ENCODE measurements around the gene ATP6V0C.

The ATP6V0C gene

DNA sequence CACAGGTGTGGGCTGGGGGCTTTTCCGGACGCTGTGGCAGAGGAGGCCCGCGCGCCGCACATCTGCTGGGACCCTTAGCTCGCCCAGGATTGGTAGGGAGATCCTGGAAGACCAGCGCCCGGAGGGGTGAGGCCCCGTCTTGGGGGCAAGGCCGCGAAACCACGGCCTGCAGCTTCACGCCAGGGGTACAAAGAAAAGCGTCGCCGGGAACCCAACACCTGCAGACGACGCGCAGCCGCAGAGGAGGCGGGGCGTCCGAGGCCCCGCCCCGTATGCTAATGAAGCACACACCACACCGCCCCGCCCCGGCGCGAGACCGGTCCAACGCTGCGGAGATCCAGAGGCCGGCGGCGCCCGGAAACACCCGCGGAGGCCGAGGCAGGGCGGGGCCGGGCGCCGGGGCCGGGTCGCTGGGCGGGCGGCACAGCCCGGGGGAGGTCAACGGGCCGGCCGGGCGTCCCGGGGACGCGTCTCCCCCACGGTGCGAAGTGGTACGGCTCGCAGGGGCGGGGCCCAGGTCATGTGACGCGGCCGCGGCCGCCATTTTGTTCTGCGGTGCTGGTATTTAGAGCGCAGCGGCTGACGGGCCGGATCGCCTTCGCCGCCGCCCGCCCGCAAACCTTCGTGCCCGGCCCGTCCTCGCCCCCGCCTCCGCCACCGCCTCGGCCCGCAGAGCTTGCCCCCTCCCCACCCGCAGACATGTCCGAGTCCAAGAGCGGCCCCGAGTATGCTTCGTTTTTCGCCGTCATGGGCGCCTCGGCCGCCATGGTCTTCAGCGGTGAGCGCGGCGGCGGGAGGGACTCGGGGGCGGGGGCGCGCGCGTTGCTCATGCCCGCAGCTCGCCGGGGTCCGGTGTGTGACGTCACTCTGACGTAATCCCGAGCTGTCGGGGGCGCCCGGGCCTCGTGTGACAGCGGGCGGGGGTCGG lies at the start of gene ATP6V0C:
Gene ATP6V0C (plus strand): TSS at position 548 of the 928 bp plus-strand sequence. CDS start 152 bp downstream, at position 700.
- Mint-ChIP-seq H3K4me3 (peak within 1 kb of the TSS; percentile 93), H3K4me1 (ENCODE audit: low read depth) (peaks cover 56% of the 10 kb centered on the region), H3K27me3 (no peaks in the 10 kb centered on the region), H3K36me3 (ENCODE audit: low read depth) (peaks cover 4% of the 10 kb centered on the region), H3K27ac (peak within 1 kb of the TSS; percentile 90), H3K9me3 (no peaks in the 10 kb centered on the region)

DNA sequence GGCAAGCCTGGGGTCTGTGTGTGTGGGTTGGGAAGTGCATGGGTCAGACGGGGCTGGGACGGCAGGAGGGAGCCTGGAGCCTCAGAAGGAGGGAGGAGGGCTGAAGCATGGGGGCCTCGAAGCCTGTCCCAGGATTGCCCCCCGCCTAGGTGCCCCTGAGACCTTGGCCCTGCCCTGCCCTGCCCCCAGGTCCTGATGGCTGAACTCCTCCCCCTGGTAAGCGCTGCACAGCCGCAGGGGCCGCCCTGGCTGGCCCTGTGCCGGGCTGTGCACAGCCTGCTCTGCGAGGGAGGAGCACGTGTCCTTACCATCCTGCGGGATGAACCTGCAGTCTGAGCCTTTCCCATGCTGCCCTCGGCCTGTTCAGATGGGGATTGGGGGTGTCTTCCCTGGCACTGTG lies 49.4 kb upstream of the ATP6V0C start:
- Mint-ChIP-seq H3K27me3 (peaks cover 6% of the 10 kb centered on the region), H3K4me3 (no peak overlapping the region), H3K4me1 (ENCODE audit: low read depth) (peaks cover 16% of the 10 kb centered on the region), H3K9me3 (no peaks in the 10 kb centered on the region), H3K27ac (no peak overlapping the region), H3K36me3 (ENCODE audit: low read depth) (no peaks in the 10 kb centered on the region)

DNA sequence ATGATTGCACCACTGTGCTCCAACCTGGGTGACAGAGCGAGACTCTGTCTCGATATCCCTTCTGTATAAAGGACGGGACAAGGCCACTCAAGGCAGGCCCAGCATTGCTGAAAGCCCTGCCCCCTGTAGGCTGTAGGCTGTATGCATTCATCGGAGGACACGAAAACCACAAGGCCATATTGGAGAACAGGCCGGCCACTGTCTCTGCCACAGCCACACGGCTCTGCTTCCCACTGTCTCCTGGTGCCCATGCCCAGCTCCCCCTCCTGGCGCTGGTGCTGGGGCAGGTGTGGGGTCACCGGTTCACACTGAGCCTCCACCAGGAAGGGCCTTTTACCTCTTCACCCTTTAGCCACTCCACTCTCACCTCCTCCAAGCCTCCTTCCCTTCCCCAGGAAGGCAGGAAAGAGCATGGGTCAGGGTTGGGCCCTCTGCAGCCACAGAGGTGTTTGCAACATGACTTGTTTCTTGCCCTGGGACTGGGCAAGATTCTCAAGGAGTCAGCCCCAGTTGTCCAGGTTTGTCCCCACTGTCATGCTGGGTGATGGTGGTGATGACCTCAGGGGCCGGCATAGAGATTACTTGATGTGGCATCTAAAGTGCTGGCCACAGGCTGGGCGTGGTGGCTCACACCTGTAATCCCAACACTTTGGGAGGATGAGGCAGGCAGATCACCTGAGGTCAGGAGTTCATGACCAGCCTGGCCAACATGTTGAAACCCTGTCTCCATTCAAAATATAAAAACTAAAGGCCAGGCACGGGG lies 47.9 kb upstream of the ATP6V0C start:
- Mint-ChIP-seq H3K4me1 (ENCODE audit: low read depth) (peaks cover 17% of the 10 kb centered on the region), H3K27ac (no peak overlapping the region), H3K9me3 (no peaks in the 10 kb centered on the region), H3K4me3 (no peak overlapping the region), H3K36me3 (ENCODE audit: low read depth) (no peaks in the 10 kb centered on the region), H3K27me3 (peaks cover 18% of the 10 kb centered on the region)

DNA sequence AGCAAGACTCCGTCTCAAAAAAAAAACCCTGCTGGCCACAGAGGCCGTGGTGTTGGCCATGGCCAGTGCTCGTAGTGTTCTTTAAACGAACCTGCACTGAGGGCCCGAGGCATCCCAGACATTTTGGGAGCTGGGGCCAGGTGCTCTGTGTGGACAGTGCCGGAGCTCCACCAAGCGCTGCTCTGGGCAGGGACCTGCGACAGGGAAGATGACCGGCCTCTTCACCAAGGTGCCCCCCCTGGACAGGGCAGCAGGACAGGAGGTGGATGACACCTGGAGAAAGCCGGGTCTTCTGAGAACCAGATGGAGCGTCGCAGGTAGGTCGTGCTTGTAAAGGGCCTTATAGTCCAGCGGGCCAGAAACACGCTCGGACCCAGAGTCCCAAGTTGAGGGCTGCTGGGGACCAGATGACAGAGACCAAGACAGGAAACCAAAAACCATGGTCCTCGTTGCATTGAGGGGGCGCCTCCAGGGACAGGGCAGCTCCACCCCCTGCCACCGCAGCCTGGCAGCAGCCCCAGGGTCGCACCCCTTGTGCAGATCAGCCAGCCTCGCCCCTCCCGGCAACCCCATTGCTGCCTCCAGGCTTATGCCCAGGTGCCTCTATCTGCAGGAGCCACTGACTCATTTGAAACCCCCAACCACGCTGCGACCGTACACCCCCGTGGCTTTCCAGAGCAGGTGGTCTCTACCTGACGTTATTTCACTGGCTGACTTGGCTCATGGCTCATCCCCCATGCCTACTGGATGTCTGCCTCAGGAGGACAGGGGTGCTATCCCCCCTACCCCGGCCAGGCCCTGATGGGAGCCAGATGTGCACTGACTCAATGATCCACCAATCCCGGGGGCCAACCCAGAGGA lies 46.9 kb upstream of the ATP6V0C start:
- no peak overlapping the region for H3K27ac Mint-ChIP-seq
- H3K27me3 Mint-ChIP-seq: peaks cover 18% of the 10 kb centered on the region
- H3K9me3 Mint-ChIP-seq: no peaks in the 10 kb centered on the region
- H3K4me1 Mint-ChIP-seq (ENCODE audit: low read depth): peaks cover 17% of the 10 kb centered on the region
- H3K36me3 Mint-ChIP-seq (ENCODE audit: low read depth): no peaks in the 10 kb centered on the region
- H3K4me3 Mint-ChIP-seq: no peak overlapping the region

DNA sequence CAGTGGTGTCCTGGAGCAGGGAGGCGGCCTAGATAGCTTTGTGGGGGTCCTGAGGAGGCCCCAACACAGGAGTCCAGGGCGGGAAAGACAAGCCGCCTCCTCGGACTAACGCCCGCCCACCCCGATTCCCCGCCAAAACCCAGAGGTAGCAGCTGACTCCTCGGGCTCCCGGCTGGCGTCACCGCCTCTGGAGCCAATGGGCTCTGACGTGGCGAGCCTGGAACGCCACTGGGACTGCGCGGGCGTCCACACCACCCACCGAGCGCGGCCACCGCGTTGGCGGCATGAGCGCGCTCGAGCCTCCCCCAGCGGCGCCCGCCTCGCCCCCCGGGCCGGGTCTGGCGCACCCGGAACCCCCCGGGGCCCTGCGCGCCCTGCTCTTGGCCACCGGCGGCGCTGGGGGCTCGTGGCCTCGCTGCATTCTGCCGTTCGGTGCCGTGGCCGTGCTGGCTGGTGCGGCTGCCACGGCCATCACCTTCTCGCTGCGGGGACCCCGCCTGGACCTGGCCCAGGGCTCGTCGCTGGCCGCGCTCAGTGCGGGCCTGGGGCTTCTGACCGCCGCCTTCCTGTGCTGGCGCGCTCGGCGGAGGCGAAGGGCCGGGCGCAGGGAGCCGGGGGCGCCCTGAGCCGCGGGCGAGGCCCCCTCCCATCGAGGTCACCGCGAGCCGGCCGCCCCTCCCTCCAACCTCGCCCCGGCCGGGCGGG lies 46.1 kb upstream of the ATP6V0C start:
- H3K36me3 Mint-ChIP-seq (ENCODE audit: low read depth): no peaks in the 10 kb centered on the region
- no peak overlapping the region for H3K27ac Mint-ChIP-seq
- peaks cover 17% of the 10 kb centered on the region for H3K4me1 Mint-ChIP-seq (ENCODE audit: low read depth)
- no peaks in the 10 kb centered on the region for H3K9me3 Mint-ChIP-seq
- no peak overlapping the region for H3K4me3 Mint-ChIP-seq
- H3K27me3 Mint-ChIP-seq: peaks cover 18% of the 10 kb centered on the region

DNA sequence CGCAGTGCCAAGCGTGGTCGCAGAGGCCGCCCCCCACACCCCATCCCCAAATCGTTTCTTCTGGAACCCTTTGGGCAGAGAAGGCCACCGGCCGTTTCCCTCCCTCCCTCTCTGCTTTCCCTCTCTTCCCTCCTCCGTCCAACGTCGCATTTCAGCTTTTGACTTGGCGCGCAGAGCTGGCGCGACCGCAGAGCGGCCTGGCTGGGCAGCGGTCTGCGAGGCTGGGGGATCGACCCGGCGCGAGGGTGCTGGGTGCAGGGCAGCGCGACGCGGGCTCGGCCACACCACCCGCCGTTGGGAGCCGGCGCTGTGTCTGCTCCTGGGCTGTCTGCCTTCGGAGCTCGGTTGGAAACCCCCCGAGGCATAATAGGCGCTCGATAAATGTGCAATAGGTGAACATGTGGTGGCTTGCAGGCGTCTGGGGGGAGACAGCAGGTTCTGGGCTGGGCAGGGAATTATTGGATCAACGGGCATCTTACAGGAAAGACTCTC lies 45.5 kb upstream of the ATP6V0C start:
- H3K27ac Mint-ChIP-seq: no peak overlapping the region
- no peaks in the 10 kb centered on the region for H3K9me3 Mint-ChIP-seq
- peak overlapping the region; percentile 32 for H3K4me3 Mint-ChIP-seq
- H3K36me3 Mint-ChIP-seq (ENCODE audit: low read depth): no peaks in the 10 kb centered on the region
- peaks cover 22% of the 10 kb centered on the region for H3K4me1 Mint-ChIP-seq (ENCODE audit: low read depth)
- H3K27me3 Mint-ChIP-seq: peaks cover 24% of the 10 kb centered on the region

DNA sequence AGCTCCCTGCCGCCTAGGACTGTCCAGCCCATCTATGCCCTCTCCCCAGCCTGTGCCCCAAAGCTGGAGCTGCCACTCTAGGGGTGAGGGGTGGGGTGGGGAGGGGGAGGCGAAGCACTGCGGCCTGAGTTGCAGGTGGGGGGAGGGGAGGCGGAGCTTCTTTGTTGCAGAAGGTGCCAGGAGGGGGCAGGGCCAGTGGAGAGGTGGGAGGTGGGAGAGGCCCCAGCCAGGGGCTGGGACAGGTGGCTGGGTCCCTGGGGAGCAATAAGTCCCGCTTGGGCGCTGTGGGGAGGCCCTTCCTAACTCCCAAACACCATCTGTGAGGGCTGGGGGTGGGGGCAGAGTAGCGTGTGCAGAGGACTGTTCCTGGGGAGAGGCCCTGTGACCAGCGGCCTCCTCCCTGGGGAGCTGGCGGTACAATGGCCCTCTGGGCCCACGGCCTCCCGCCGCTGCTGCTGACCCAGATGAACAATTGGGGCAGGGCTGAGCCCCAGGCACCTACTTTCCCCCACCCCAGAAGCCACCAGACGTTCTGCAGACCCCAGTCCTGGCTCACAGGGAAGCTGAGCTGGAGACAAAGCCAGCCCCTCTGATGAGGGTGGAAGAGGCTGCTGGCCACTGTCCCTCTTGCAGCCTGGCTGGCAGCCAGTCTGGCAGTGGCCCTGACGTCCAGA lies 44.9 kb upstream of the ATP6V0C start:
- Mint-ChIP-seq H3K27me3 (peaks cover 26% of the 10 kb centered on the region), H3K27ac (no peak overlapping the region), H3K9me3 (no peaks in the 10 kb centered on the region), H3K36me3 (ENCODE audit: low read depth) (no peaks in the 10 kb centered on the region), H3K4me1 (ENCODE audit: low read depth) (peaks cover 24% of the 10 kb centered on the region), H3K4me3 (no peak overlapping the region)

DNA sequence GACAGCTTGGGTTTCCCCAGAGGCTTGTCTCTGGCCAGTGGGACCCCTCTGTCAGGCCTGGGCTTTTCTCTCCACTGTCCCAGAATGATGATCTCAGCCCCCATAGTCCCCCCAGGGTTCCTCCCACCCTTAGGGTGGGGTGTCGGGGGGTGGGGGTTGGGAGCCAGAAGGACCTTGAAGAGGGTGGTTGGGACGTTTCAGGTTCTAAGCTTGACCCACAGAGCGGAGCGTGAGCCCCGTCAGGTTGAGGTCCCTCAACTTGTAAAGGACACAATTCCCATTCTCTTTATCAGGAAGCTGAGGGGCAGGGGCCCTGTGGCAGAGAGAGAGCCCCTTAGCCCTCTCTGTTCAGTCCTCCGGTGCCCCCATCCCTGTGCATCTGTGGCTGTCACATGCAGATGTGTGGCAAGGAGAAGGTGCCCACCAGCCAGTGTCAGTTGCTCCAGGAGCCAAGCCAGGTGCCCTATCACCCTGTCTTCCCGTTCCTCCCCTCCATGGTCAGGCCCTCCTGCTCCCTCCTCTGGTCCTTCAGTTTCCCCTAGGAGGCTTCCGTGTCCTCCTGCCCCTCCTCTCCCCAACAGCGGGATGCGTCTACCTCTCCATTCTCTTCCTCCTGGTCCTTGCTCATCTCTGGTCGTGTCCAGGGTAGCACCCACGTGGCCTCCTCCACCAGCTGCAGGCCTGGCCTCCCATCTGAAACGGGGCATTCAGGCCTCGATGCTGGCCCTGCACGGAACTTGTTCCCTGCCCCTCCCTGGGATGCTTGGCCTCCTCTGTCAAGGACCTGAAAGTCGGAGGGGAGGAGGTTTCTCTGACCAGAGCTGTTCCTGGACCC lies 44.1 kb upstream of the ATP6V0C start:
- H3K27me3 Mint-ChIP-seq: peaks cover 26% of the 10 kb centered on the region
- no peaks in the 10 kb centered on the region for H3K36me3 Mint-ChIP-seq (ENCODE audit: low read depth)
- peak overlapping the region; percentile 48 for H3K4me3 Mint-ChIP-seq
- H3K4me1 Mint-ChIP-seq (ENCODE audit: low read depth): peaks cover 24% of the 10 kb centered on the region
- H3K27ac Mint-ChIP-seq: no peak overlapping the region
- no peaks in the 10 kb centered on the region for H3K9me3 Mint-ChIP-seq

DNA sequence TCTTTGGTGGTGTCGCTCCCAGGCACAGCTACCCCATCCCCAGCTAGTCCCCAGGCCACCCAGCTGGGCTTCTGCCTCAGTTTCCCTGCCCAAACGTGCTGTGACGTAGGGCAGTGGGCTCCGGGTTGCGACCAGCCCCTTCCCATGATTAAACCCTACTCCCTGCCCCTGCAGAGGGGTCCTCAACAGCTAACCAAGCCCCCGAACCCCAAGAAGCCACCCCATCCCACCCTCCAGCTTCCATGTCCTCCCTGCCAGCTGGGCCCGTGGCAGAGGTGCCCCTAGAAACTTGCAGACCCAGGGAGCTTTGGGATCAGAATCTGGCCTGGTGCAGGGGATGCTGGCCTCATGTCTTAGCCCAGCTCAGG lies 43.5 kb upstream of the ATP6V0C start:
- Mint-ChIP-seq H3K4me1 (ENCODE audit: low read depth) (peaks cover 24% of the 10 kb centered on the region), H3K36me3 (ENCODE audit: low read depth) (no peaks in the 10 kb centered on the region), H3K4me3 (no peak overlapping the region), H3K27ac (no peak overlapping the region), H3K9me3 (no peaks in the 10 kb centered on the region), H3K27me3 (peaks cover 26% of the 10 kb centered on the region)

DNA sequence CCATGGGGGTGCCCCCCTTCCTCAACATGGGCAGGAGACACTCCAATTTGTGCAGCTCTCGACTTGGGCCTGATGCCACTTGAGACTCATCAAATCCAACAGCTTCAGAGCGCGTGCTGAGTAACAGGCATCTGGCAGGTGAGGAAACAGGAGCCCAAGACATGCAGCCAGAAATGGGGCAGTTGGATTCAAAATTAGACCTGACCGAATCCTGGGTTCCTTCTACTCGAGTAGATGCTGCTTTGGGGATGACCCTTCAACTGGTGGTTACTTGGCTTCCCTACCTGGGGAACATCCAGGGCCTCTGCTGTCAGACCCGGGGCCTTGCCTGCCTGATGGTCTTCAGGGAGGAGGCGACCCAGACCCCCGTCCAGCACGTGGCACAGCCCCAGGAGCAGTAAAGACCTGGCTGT lies 43.1 kb upstream of the ATP6V0C start:
- Mint-ChIP-seq H3K4me1 (ENCODE audit: low read depth) (peaks cover 24% of the 10 kb centered on the region), H3K27ac (no peak overlapping the region), H3K4me3 (no peak overlapping the region), H3K27me3 (peaks cover 26% of the 10 kb centered on the region), H3K36me3 (ENCODE audit: low read depth) (no peaks in the 10 kb centered on the region), H3K9me3 (no peaks in the 10 kb centered on the region)

DNA sequence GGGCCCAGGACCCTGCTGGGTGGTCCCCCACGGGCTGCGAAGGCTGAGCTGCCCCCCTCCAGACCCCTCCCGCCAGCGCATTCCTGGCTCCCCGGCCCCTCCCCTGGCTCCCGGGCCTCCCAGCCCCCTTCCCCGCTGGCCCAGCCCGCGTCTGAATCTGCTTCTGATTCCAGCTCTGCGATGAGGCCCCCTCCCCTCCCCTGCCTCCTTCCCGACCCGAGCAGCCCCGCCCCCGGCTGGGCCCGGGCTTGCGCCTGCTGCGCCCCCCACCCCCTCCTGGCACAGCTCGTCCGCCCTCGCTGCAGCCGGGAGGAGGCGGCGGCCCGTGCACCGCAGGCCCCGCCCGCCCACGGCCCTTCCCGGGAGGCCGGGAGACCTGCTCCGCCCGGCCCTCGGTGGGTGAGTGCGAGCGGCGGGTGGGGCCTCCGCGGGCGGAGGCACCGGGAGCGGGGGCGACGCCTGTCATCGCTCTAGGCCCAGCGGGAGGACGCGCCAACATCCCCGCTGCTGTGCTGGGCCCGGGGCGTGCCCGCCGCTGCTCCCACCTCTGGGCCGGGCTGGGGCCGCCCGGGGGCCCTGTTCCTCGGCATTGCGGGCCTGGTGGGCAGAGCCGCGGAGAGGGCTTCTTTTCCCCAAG lies 42.6 kb upstream of the ATP6V0C start, which contains the start of gene NTN3:
Gene NTN3 (plus strand): TSS at position 282 of the 637 bp plus-strand sequence. CDS start 405 bp downstream, outside the sequence.
- H3K4me1 Mint-ChIP-seq (ENCODE audit: low read depth): peaks cover 29% of the 10 kb centered on the region
- no peaks in the 10 kb centered on the region for H3K9me3 Mint-ChIP-seq
- H3K4me3 Mint-ChIP-seq: peak within 1 kb of the TSS; percentile 26
- H3K27me3 Mint-ChIP-seq: peaks cover 26% of the 10 kb centered on the region
- H3K27ac Mint-ChIP-seq: no peak within 1 kb of the TSS
- no peaks in the 10 kb centered on the region for H3K36me3 Mint-ChIP-seq (ENCODE audit: low read depth)

DNA sequence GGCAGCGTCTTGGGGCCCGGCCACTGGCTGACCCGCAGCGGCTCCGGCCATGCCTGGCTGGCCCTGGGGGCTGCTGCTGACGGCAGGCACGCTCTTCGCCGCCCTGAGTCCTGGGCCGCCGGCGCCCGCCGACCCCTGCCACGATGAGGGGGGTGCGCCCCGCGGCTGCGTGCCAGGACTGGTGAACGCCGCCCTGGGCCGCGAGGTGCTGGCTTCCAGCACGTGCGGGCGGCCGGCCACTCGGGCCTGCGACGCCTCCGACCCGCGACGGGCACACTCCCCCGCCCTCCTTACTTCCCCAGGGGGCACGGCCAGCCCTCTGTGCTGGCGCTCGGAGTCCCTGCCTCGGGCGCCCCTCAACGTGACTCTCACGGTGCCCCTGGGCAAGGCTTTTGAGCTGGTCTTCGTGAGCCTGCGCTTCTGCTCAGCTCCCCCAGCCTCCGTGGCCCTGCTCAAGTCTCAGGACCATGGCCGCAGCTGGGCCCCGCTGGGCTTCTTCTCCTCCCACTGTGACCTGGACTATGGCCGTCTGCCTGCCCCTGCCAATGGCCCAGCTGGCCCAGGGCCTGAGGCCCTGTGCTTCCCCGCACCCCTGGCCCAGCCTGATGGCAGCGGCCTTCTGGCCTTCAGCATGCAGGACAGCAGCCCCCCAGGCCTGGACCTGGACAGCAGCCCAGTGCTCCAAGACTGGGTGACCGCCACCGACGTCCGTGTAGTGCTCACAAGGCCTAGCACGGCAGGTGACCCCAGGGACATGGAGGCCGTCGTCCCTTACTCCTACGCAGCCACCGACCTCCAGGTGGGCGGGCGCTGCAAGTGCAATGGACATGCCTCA lies 41.9 kb upstream of the ATP6V0C start:
- peak overlapping the region; percentile 26 for H3K4me3 Mint-ChIP-seq

More for the DNA sequence above, 41.9 kb upstream of the ATP6V0C start:
- peaks cover 26% of the 10 kb centered on the region for H3K27me3 Mint-ChIP-seq
- no peaks in the 10 kb centered on the region for H3K36me3 Mint-ChIP-seq (ENCODE audit: low read depth)
- H3K27ac Mint-ChIP-seq: no peak overlapping the region
- peaks cover 30% of the 10 kb centered on the region for H3K4me1 Mint-ChIP-seq (ENCODE audit: low read depth)
- H3K9me3 Mint-ChIP-seq: no peaks in the 10 kb centered on the region
